GM18867 (cell line): ENCODE results near the gene RPTOR.
"Not testable (repeated sequence)": the region's sequence is repeated elsewhere in the genome, so short reads cannot be mapped to it uniquely, and the experiment has no call there.

Source experiments
- ATAC-seq: cut with Tn5 transposase; IDR thresholded peaks from one replicate; pipeline ENCODE4 v1.9.1; 2021; ENCODE audit warnings: mild to moderate bottlenecking, moderate library complexity; ENCODE audit not compliant: unreplicated experiment

RPTOR gene

GRCh38 chr17:80804466-80804865, 259.8 kb downstream of the RPTOR start:
- ATAC-seq = no peak

- no peak for ATAC-seq
These were observed 260.6 kb downstream of the RPTOR start for GRCh38 chr17:80805032-80805751.

GRCh38 chr17:80807014-80807413, 262.4 kb downstream of the RPTOR start:
- ATAC-seq = no peak

GRCh38 chr17:80807882-80808281, 263.2 kb downstream of the RPTOR start:
- ATAC-seq = no peak

- ATAC-seq = no peak
These were observed 266.8 kb downstream of the RPTOR start for GRCh38 chr17:80811181-80812105.

- ATAC-seq = no peak
These were observed 267.9 kb downstream of the RPTOR start for GRCh38 chr17:80812362-80813088.

GRCh38 chr17:80813318-80813717, 268.7 kb downstream of the RPTOR start:
- no peak for ATAC-seq

- no peak for ATAC-seq
These were observed 269.9 kb downstream of the RPTOR start for GRCh38 chr17:80814491-80814890.

GRCh38 chr17:80815151-80815681, 270.6 kb downstream of the RPTOR start:
- no peak for ATAC-seq

GRCh38 chr17:80815718-80816117, 271.1 kb downstream of the RPTOR start:
- not testable (repeated sequence) for ATAC-seq

- no peak for ATAC-seq
These were observed 271.8 kb downstream of the RPTOR start for GRCh38 chr17:80816241-80817103.

- ATAC-seq = no peak
These were observed 272.7 kb downstream of the RPTOR start for GRCh38 chr17:80817321-80817845.

- ATAC-seq = no peak
These were observed 273.2 kb downstream of the RPTOR start for GRCh38 chr17:80817861-80818260.

GRCh38 chr17:80818871-80819270, 274.2 kb downstream of the RPTOR start:
- no peak for ATAC-seq

GRCh38 chr17:80819422-80820164, 275.0 kb downstream of the RPTOR start:
- ATAC-seq = no peak

- no peak for ATAC-seq
These were observed 275.7 kb downstream of the RPTOR start for GRCh38 chr17:80820331-80820730.

GRCh38 chr17:80821546-80821945, 276.9 kb downstream of the RPTOR start:
- no peak for ATAC-seq

GRCh38 chr17:80822021-80822699, 277.5 kb downstream of the RPTOR start:
- ATAC-seq = no peak
